ENCODE data around the gene FOXC1. TPM values are rescaled to one million over a fixed set of nuclear protein-coding genes. Genes with fewer than 3 reads are reported as not detected.

FOXC1 gene
- total RNA-seq, 2 donors from 2014 or later, result 13.5 to 23.6 TPM

DNA sequence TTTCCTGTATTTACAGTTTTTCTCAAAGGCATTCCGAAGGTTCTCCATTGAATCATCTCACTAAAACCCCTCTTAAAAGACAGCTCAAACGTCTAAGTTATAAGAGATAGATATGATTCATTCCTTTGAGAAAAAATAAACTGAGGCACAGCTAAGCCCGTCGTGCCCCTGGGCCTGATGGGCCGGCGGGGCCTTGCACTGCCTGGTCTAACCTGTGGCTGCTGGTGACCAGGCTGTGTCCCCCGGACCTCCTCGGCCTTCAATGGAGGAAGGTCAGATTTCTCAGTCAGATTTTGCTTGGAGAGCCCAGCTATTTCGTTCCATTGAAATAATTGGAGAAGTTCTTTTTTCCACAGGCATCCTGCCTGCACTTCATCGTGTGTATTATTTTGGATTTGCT, 11.3 kb upstream of the FOXC1 start:
- Histone ChIP-seq H3K4me1 (peaks cover 0 to 8% of the 10 kb centered on the region in 2 donors), H3K27me3 (no peaks in the 10 kb centered on the region), H3K36me3 (no peaks in the 10 kb centered on the region), H3K4me3 (no peak overlapping the region), H3K27ac (no peak overlapping the region), H3K9me3 (no peaks in the 10 kb centered on the region)
- TF ChIP-seq, protein P1, sequence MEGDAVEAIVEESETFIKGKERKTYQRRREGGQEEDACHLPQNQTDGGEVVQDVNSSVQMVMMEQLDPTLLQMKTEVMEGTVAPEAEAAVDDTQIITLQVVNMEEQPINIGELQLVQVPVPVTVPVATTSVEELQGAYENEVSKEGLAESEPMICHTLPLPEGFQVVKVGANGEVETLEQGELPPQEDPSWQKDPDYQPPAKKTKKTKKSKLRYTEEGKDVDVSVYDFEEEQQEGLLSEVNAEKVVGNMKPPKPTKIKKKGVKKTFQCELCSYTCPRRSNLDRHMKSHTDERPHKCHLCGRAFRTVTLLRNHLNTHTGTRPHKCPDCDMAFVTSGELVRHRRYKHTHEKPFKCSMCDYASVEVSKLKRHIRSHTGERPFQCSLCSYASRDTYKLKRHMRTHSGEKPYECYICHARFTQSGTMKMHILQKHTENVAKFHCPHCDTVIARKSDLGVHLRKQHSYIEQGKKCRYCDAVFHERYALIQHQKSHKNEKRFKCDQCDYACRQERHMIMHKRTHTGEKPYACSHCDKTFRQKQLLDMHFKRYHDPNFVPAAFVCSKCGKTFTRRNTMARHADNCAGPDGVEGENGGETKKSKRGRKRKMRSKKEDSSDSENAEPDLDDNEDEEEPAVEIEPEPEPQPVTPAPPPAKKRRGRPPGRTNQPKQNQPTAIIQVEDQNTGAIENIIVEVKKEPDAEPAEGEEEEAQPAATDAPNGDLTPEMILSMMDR (IDR thresholded peaks at IDR 0.05), result no peak
- no peak for DNase-seq (ENCODE audit: low spot score)

DNA sequence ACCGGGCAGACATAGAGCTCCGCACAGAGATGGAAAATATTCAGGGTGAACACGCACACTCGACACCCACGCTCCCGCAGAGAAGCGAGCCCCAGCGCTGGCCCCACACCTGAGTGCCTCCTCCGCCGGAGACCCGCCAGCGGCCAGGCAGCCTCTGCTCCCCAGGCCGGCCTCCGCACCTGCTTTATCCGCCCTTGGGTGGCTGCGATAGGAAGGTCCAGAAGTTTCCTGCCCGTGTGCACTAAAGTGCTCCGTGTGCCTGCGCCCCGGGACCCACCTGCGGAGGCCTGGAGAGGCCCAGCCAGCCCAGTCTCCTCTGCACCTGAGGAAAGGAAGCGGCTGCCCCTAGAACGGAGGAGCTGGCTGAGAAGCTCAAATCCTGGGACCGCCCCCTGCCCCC, 10.8 kb upstream of the FOXC1 start:
- Histone ChIP-seq H3K27ac (no peak overlapping the region), H3K4me3 (no peak overlapping the region), H3K36me3 (no peaks in the 10 kb centered on the region), H3K4me1 (peaks cover 0 to 9% of the 10 kb centered on the region in 2 donors), H3K9me3 (no peaks in the 10 kb centered on the region), H3K27me3 (no peaks in the 10 kb centered on the region)
- TF ChIP-seq, protein P1 (IDR thresholded peaks at IDR 0.05), result no peak
- no peak for DNase-seq (ENCODE audit: low spot score)

DNA sequence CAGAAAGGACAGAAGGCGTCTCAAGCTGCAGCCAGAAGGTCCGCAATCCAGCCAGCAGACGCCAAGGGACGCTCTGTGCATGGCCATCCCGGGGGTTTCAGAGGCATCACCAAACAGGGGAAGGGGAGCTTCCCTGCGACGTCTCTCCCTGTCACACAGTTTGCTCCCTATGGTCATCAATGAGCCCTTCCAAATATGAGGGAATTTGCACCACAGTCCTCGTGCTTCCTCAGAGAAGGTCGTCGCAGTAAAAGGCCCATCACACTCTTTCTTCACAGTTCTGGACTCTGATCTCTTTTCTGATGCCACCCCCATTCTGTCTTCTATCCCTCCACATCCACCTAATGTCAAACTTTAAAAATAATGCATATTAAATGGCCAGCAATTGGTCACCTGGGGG, 10.2 kb upstream of the FOXC1 start:
- DNase-seq (ENCODE audit: low spot score), result no peak
- Histone ChIP-seq H3K36me3 (no peaks in the 10 kb centered on the region), H3K27me3 (peaks cover under 1% of the 10 kb centered on the region in 2 donors), H3K4me3 (no peak overlapping the region), H3K4me1 (peaks cover 0 to 15% of the 10 kb centered on the region in 2 donors), H3K27ac (no peak overlapping the region), H3K9me3 (no peaks in the 10 kb centered on the region)
- TF ChIP-seq, protein P1 (IDR thresholded peaks at IDR 0.05), result no peak

DNA sequence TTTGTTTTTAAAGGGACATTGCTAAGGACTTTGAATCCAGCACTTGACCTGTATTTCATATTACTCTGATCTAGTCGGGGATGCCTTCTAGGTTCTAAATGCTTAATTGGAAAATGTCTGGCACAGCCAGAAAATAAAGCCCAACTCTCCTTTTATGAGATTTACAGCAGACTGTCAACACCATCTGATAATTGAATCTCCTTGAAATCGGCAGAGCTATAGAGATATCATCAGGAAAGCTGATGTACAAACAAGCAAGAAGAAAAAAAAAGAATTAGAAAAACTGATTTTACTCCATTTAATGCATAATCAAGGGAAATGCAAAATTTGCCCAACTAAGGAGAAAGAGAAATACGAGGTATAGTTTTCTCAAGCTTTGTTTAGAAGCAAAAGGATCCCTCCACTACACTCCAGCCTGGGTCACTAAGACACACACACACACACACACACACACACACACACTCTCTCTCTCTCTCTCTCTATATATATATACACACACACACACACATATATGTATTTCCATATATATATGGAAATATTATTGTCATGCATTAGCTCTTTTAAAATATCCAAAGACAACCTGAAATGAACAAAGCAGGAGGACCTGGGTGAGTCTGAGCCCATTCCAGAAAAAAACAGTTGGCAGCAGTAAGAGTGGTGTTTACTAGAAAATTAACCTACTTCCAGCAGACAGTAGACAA, 9.5 kb upstream of the FOXC1 start:
- no peaks in the 10 kb centered on the region for H3K9me3 ChIP-seq
- H3K4me3 ChIP-seq, result no peak overlapping the region
- TF ChIP-seq, protein P1 (IDR thresholded peaks at IDR 0.05), result no peak
- peaks cover 8% of the 10 kb centered on the region in 2 donors for H3K27me3 ChIP-seq
- peaks cover 0 to 22% of the 10 kb centered on the region in 2 donors for H3K4me1 ChIP-seq
- H3K36me3 ChIP-seq, result no peaks in the 10 kb centered on the region
- H3K27ac ChIP-seq, result no peak overlapping the region
- DNase-seq (ENCODE audit: low spot score), result no peak

DNA sequence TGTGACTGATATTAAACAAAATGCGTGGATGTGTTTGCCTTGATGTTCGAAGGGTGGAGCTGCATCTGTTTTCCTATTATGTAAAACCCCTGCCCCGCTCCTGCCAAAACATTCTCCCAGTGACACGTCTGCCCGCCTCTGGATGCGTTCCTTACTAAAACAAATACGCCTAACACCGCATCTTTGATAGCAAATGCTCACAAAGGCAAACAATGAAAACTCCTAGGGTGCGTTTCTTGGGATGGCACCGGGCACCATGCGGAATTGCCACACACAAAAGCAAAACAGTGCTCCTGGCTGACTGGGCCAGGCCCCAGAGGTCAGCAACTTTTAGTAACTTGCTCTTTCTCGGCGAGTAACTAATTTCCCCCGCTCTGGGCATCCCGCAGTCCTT, 9.0 kb upstream of the FOXC1 start:
- Histone ChIP-seq H3K4me3 (no peak overlapping the region), H3K27me3 (peaks cover 9 to 10% of the 10 kb centered on the region in 2 donors), H3K4me1 (peaks cover 0 to 23% of the 10 kb centered on the region in 2 donors), H3K36me3 (no peaks in the 10 kb centered on the region), H3K27ac (no peak overlapping the region), H3K9me3 (no peaks in the 10 kb centered on the region)
- DNase-seq (ENCODE audit: low spot score), result no peak
- TF ChIP-seq, protein P1 (IDR thresholded peaks at IDR 0.05), result no peak
